NCI-H1092 (cell line): ENCODE data around the gene CXorf49.
A peak's percentile ranks its signal among the peaks of the same experiment; 100 is the strongest.

Experiments used
- DNase-seq: peaks from one replicate; lab custom pipeline; 2025; lab: John Stamatoyannopoulos, UW

Gene CXorf49

DNA sequence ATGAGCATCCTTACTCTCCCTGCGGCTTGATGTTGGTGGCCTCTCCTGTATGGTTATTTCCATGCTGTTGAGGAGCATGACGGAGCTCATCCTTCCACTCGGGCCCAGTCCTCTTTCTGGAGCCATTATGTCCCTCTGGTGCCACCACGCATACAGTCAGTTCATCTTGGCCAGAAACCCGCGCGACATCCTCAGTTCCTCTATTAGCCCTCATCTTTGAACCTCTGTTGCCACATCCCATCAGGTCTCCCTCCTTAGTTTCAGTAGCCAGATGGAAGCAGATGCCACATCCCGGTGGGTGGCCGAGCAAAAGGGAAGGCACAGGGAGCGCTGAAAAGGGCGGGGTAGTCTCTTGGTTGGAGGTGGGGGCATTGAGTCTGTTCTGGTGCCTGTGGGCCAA, 46.1 kb downstream of the CXorf49 start:
- DNase-seq = no peak

DNA sequence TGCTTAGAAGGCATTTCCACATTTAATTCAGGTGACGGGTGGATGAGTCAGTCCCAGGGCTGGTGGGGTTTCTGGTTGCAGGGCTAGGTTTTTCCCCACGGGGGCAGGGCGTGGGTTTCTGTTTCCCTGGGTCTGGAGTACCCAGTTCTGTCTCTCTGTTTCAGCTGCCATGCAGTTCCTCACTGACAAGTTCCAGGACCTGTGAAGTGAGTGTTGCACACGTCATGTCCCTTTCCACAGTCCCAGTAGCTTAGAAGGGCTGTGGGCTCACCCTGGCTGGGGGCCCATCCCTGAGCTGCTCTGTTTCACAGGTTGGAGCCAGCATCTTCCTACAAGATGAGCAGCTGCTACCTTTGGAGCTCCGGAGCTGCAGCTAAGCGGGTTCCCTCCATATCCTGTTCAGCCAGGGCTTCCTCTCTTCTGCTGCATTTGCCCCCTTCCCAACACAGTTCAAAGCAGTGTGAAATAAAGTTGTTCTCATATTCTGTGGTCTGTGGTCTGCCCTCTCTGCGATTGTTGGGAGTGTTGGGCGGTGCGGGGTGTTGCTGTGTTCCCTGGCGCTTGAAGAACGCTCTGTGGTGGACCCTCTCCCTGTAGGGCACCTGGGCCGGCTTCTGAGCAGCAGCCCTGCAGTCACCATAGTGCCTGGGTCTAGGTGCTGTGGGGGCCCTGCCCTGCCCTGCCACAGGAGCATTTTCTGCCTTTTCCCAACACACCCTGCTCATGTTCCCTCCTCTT, 46.9 kb downstream of the CXorf49 start:
- no peak for DNase-seq

DNA sequence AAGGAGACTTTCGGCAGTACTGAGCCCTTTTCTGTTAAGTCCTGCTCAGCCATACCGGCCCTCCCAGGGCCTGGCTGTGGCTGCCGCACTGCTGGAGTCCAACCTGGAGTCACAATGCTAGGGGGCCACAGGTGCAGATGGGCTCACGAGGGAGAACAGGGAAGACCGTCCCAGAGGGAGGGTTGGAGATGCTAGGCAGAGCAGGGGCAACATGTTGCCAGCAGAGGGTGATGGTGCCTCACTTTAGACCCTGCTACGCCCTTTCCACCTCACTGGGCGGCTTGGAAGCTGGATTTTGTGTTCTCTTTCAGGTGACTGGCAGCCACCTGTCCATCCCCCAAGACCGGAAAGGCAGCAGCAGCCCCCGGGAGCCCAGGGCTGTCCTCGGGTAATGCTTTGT, 48.1 kb downstream of the CXorf49 start:
- DNase-seq = peak; percentile 15

DNA sequence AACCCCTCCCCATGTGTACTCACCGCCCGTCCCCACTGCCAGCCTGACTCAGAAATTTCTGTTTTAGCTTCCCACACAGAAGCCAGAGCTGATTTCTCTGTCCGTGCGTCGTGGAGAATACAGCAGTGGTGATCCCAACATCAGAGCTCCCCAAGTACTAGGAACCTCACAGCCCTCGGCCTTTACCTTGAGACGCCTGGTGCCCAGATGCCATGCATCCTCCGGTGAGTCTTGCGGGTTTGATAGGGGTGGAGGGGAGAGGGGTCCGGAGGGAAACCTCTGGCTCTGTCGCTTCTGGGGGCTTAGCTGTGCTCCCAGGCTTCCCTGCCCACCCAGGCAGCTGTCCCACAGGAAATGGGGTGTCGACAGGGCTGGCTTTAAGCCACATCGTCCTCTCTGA, 48.6 kb downstream of the CXorf49 start:
- no peak for DNase-seq

DNA sequence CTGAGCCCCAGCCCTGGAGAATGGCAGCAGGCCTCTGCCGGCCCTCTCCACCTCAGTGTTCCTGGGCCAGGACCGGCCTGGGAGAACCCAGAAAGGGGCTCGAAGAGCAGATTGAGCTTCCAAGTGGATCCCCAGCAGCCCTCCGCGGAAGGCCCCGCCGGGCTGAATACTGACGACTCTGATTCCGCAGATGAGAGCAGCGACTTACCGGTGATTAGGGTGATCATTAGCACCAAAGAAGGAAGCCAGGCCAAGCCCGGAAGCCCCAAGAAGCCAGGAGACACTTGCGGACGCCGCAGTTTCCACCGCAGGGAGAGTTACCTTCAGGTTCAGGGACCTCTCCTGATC, 49.9 kb downstream of the CXorf49 start:
- no peak for DNase-seq

DNA sequence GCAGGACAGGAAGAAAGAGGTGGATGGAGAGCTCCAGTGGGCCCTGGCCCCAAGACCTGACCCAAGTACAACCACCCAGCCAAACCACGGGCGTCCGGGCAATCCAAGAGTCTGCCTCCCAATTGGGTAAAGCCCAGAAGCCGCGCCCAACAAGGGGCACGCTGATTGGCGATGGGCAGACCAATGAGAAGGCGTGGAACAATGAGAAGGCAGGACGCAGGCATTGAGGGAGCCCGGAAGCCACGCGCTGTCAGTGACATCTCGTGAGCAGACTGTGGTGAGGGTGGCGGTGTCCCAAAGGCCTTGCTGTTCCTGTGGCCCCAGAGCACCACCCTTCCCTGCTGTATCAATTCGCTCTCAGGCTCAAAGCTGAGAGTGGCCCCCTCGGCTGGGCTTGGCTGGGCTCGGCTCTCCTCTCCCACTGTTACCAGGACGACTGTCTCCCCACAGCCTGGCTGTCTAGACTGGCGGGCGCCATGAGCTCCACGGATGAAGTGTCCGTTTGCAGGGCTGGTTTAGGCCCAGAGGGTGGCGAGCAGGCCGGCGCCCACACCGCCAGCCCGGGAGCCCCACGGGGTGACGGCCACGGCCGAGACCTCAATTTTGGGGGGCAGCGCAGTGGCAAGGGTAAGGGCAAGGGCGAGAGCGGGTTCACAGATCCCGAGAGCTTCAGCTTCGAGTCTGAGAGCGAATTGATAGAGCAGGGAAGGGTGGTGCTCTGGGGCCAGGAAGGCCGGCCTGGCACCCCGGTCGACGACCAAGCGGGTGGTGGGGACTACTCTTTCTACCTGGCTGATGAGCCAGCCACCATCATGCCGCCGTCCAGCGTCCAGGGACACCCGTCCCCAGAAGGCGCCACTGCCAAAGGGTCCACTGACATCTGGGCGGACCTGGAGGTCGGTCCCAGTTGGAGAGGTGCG, 50.5 kb downstream of the CXorf49 start, which contains the start of gene LOC101059915:
Gene LOC101059915, plus strand, starts transcription at position 219 of the 920 bp plus-strand sequence.
- DNase-seq = no peak

DNA sequence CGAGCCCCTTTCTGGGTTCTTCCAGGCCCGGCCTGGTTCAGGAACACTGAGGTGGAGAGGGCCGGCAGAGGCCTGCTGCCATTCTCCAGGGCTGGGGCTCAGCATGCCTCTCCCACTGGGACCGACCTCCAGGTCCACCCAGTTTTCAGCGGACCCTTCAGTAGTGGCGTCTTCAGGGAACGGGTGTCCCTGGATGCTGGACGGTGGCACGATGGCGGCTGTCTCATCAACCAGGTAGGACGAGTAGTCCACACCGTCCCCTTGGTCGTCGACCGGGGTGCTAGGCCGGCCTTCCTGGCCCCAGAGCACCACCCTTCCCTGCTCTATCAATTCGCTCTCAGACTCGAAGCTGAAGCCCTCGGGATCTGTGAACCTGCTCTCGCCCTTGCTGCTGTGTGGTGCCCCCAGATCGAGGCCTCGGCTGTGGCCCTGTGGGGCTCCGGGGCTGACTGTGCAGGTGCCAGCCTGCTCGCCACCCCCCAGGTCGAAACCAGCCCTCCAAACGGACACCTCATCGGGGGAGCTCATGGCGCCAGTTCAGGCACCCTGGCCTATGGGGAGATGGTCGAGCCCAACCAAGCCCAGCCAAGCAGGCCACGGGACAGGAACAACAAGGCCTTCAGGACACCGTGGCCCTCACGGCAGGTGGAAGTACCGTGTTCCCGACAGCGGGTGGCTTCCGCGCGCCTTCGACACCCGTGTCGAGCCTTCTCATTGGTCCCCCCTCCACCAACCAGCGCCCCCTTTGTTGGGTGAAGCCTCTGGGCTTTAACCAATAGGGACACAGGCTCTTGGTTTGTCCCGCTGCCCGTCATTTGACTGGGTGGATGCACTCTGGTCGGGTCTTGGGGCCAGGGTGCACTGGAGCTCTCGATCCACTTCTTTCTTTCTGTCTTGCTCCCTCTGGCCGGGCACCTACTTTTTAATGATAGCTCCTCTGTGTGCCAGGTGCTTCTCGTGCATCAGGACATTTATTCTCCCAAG, 51.6 kb downstream of the CXorf49 start:
- no peak for DNase-seq

DNA sequence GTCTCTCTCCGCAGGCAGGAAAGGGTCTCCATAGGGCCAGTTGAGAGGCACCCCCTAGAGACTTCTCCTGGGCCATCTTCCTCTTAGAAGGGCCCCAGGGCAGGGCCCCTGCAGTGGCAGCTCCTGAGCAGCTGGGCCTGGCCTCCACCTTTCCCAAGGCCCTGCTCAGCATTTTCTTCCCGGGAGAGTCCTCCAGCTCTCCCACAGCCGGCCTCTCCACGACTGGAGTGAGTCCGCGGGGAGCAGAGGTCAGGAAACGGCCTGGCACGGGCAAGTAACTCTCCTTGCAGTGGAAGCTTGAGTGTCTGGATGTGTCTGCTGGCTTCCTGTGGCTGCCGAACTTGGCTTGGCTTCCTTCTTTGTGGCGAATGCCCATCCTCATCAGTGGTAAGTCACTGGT, 52.3 kb downstream of the CXorf49 start:
- DNase-seq = no peak

DNA sequence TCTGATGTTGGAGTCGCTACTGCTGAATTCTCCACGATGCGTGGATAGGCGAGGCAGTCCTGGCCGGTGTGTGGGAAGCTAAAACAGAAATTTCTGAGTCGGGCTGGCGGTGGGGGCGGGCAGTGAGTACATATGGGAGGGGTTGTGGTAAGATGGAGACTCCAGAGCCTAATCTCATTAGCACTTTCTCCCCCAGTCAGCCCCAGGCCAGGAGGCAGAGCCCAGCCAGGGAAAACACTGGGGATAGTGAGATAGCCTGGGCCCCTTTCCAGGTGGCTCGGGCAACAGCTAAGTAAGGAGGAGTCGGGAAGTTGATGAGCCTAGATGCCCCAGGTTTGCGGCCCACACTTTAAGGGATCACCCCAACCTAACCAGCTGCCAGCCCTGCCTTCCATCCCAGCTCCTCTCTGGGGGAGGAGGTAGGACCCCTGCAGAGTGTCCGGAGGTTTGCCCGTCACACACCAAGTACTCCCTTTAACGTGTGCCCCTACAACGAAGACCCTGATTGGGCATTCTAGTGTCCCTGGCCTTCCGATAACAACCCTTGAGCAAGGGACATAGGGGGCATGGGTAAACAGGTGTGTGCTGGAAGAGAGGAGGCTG, 53.1 kb downstream of the CXorf49 start:
- no peak for DNase-seq
